Measurements from ENCODE around the gene TECTA.
A peak's percentile ranks its signal among the peaks of the same experiment; 100 is the strongest.

GRCh38 chr11:121206810-121207209, 105.8 kb downstream of the TECTA start:
- TF ChIP-seq CTCF (IDR thresholded peaks at IDR 0.05; ENCODE audit: poor library complexity) (no peak), EZH2phosphoT487 (IDR thresholded peaks at IDR 0.05; ENCODE audit: low read depth, severe bottlenecking, unreplicated experiment) (peak; percentile 65), EZH2 (IDR thresholded peaks at IDR 0.05; ENCODE audit: borderline replicate concordance) (no peak)
